NT2/D1 (cell line): ENCODE data around the gene SNAPC3.

Source experiments
- SUZ12 ChIP-seq: IDR thresholded peaks from 2 replicates; pipeline ENCODE4 v1.6.1; 2011; ENCODE audit not compliant: insufficient read length, insufficient read depth; ENCODE audit errors: extremely low read depth
- YY1 ChIP-seq: IDR thresholded peaks from 2 replicates; pipeline ENCODE4 v1.6.1; 2011; ENCODE audit not compliant: insufficient read length, insufficient read depth
- ZNF274 ChIP-seq: IDR thresholded peaks from 2 replicates; pipeline ENCODE4 v1.6.1; 2011; ENCODE audit warnings: mild to moderate bottlenecking, low read depth, low read length

GRCh38 chr9:15491950-15492349 is 69.3 kb downstream of the SNAPC3 start:
- TF ChIP-seq YY1: no peak
- TF ChIP-seq ZNF274: no peak
- TF ChIP-seq SUZ12: no peak
